ACC112 (cell line): Measurements from ENCODE around the gene KLRK1.
A peak's percentile ranks its signal among the peaks of the same experiment; 100 is the strongest.
"Not testable (repeated sequence)": the region's sequence is repeated elsewhere in the genome, so short reads cannot be mapped to it uniquely, and the experiment has no call there.

Experiments
- H2AFZ ChIP-seq: fragments of 200-600 bp; sonication (generic); one replicate; pipeline ENCODE4 v1.6.0; 2017; ENCODE audit warnings: antibody characterized with exemption, low read length; ENCODE audit not compliant: unreplicated experiment
- H3K27ac ChIP-seq: fragments of 200-600 bp; sonication (generic); 2 replicates; pipeline ENCODE4 v1.5.1; 2014; ENCODE audit warnings: low read depth, mild to moderate bottlenecking, antibody characterized with exemption, low read length, moderate library complexity
- H3K27me3 ChIP-seq: fragments of 200-600 bp; sonication (generic); 2 replicates; pipeline ENCODE4 v1.6.1; 2014; ENCODE audit warnings: mild to moderate bottlenecking, antibody characterized with exemption, low read length, moderate library complexity, mixed read lengths; ENCODE audit not compliant: insufficient read depth
- H3K36me3 ChIP-seq: fragments of 200-600 bp; sonication (generic); 2 replicates; pipeline ENCODE4 v1.6.1; 2016; ENCODE audit warnings: mild to moderate bottlenecking, antibody characterized with exemption, low read length, moderate library complexity, mixed read lengths; ENCODE audit not compliant: insufficient read depth
- H3K4me1 ChIP-seq: fragments of 200-600 bp; sonication (generic); one replicate; pipeline ENCODE4 v1.6.1; 2016; ENCODE audit warnings: low read length, mixed read lengths; ENCODE audit not compliant: insufficient read depth, unreplicated experiment, control insufficient read depth
- H3K4me3 ChIP-seq: fragments of 200-600 bp; sonication (generic); 2 replicates; pipeline ENCODE4 v1.5.1; 2014; ENCODE audit warnings: mild to moderate bottlenecking, low read depth, low read length
- H3K79me2 ChIP-seq: fragments of 200-600 bp; sonication (generic); one replicate; pipeline ENCODE4 v1.6.0; 2016; ENCODE audit warnings: low read length; ENCODE audit not compliant: control insufficient read depth, unreplicated experiment, insufficient read depth

KLRK1 gene

GRCh38 chr12:10338470-10338869, 51.4 kb downstream of the KLRK1 start:
- H2AFZ ChIP-seq, H3K4me1 ChIP-seq, H3K79me2 ChIP-seq, H3K4me3 ChIP-seq, H3K36me3 ChIP-seq, H3K27me3 ChIP-seq, H3K27ac ChIP-seq: not testable (repeated sequence)

GRCh38 chr12:10336196-10336595, 53.6 kb downstream of the KLRK1 start:
- not testable (repeated sequence) for H3K27me3 ChIP-seq, H3K79me2 ChIP-seq, H3K4me3 ChIP-seq, H2AFZ ChIP-seq, H3K27ac ChIP-seq, H3K36me3 ChIP-seq, H3K4me1 ChIP-seq

GRCh38 chr12:10331642-10332239, 58.1 kb downstream of the KLRK1 start:
- Histone ChIP-seq H3K27ac (no peak overlapping the region), H3K4me1 (no peaks in the 10 kb centered on the region), H3K79me2 (no peaks in the 10 kb centered on the region), H3K4me3 (no peak overlapping the region), H2AFZ (peak overlapping the region; percentile 36), H3K27me3 (no peaks in the 10 kb centered on the region), H3K36me3 (no peaks in the 10 kb centered on the region)

GRCh38 chr12:10328691-10329090, 61.1 kb downstream of the KLRK1 start:
- not testable (repeated sequence) for H3K4me3 ChIP-seq, H3K36me3 ChIP-seq, H2AFZ ChIP-seq, H3K27me3 ChIP-seq, H3K27ac ChIP-seq, H3K4me1 ChIP-seq, H3K79me2 ChIP-seq
